GM18508 (cell line): Measurements from ENCODE around the gene FXYD5.

ENCODE experiments used
- ATAC-seq: cut with Tn5 transposase; IDR thresholded peaks from one replicate; pipeline ENCODE4 v1.9.1; 2021; ENCODE audit warnings: moderate number of reproducible peaks; ENCODE audit not compliant: insufficient read depth, unreplicated experiment

The FXYD5 gene

GRCh38 chr19:35207391-35207871 is 52.9 kb downstream of the FXYD5 start:
- no peak for ATAC-seq

GRCh38 chr19:35208121-35208520 is 53.6 kb downstream of the FXYD5 start:
- ATAC-seq: no peak

GRCh38 chr19:35209646-35210045 is 55.1 kb downstream of the FXYD5 start:
- ATAC-seq: no peak

- no peak for ATAC-seq
These were observed 57.2 kb downstream of the FXYD5 start for GRCh38 chr19:35211545-35212230.

GRCh38 chr19:35212241-35212640 is 57.7 kb downstream of the FXYD5 start:
- no peak for ATAC-seq

- peak; percentile 51 for ATAC-seq
These were observed 59.4 kb downstream of the FXYD5 start for GRCh38 chr19:35213663-35214632.

GRCh38 chr19:35214766-35215422 is 60.4 kb downstream of the FXYD5 start:
- no peak for ATAC-seq

GRCh38 chr19:35216016-35216832 is 61.7 kb downstream of the FXYD5 start:
- ATAC-seq: no peak

- ATAC-seq: no peak
These were observed 62.5 kb downstream of the FXYD5 start for GRCh38 chr19:35216833-35217648.

GRCh38 chr19:35217649-35217990 is 63.1 kb downstream of the FXYD5 start:
- ATAC-seq: no peak

GRCh38 chr19:35219008-35219407 is 64.5 kb downstream of the FXYD5 start:
- no peak for ATAC-seq
